HCT116 (cell line): ENCODE data around the gene MYL3. TPM values are rescaled to one million over a fixed set of nuclear protein-coding genes. Genes with fewer than 3 reads are reported as not detected.

ENCODE experiments used
- ATAC-seq: fragments of 200-7000 bp; cut with Tn5 transposase; 2 replicates; pipeline ENCODE4 v1.9.1; 2020; ENCODE audit warnings: mild to moderate bottlenecking, moderate library complexity
- BruUV-seq: library from RNA; stranded (reverse); fragments of 400-500 nt; replicated peaks from 2 replicates; lab custom pipeline; 2021; lab: Mats Ljungman, UMichigan
- CTCF ChIA-PET: fragments of 300-600 bp; sonication (Branson Sonifier 250); formaldehyde crosslinking; loops from one replicate; lab custom pipeline; 2021; ENCODE audit warnings: antibody characterized with exemption; lab: Charles Lee
- POLR2A ChIA-PET: fragments of 300-600, 350-600 bp; sonication (Branson Sonifier 250); formaldehyde crosslinking; loops from one replicate; lab custom pipeline; 2021; ENCODE audit warnings: antibody characterized with exemption; lab: Charles Lee
- RAD21 ChIA-PET, 2 experiments: fragments of 300-600 bp; sonication (Branson Sonifier 250); formaldehyde crosslinking; loops; one replicate each; lab custom pipeline; 2023; ENCODE audit warnings: low total read pairs in 2 of 2; ENCODE audit not compliant: uncharacterized antibody in 2 of 2, unreplicated experiment in 2 of 2, low non-redundant PET in 1 of 2; lab: Charles Lee
- DNase-seq: peaks from one replicate; pipeline ENCODE4 v3.0.0-alpha.2; 2010; ENCODE audit warnings: low read depth, low spot score
- H2AFZ ChIP-seq: fragments of 200-600 bp; shearing (Covaris generic), sonication (generic); 2 replicates; pipeline ENCODE4 v1.6.1; 2017; ENCODE audit warnings: low read depth, mixed run types, mixed read lengths, antibody characterized with exemption, low read length; ENCODE audit not compliant: poor library complexity, severe bottlenecking
- H3K27ac ChIP-seq: 2 replicates; pipeline ENCODE4 v1.5.1; 2012; ENCODE audit warnings: low read depth, low read length
- H3K27me3 ChIP-seq: fragments of 200-600 bp; sonication (generic); 2 replicates; pipeline ENCODE4 v1.6.1; 2016; ENCODE audit warnings: mixed run types, low read length, mixed read lengths; ENCODE audit not compliant: insufficient read depth
- H3K36me3 ChIP-seq, 2 experiments: fragments of 200-500 bp in 1 of 2; fragments of 200-600 bp in 1 of 2; sonication (Bioruptor generic) in 1 of 2; sonication (generic) in 1 of 2; 2 replicates each; pipeline versions ENCODE4 v1.5.1 to v1.6.1; 2014 to 2016; ENCODE audit warnings: low read length in 2 of 2, inconsistent platforms in 1 of 2, mixed read lengths in 1 of 2, mixed run types in 1 of 2; ENCODE audit not compliant: insufficient read depth in 2 of 2, control insufficient read depth in 1 of 2
- H3K4me1 ChIP-seq, 2 experiments: fragments of 200-600 bp in 1 of 2; sonication (generic) in 1 of 2; 2 replicates each; pipeline versions ENCODE4 v1.5.1 to v1.6.1; 2012 to 2017; ENCODE audit warnings: low read length in 2 of 2, inconsistent platforms in 1 of 2, mild to moderate bottlenecking in 1 of 2, mixed read lengths in 1 of 2, mixed run types in 1 of 2, moderate library complexity in 1 of 2; ENCODE audit not compliant: insufficient read depth in 2 of 2, control insufficient read depth in 1 of 2
- H3K4me2 ChIP-seq: fragments of 200-600 bp; sonication (generic); 2 replicates; pipeline ENCODE4 v1.6.1; 2017; ENCODE audit warnings: mixed run types, low read length, mixed read lengths
- H3K4me3 ChIP-seq, 2 experiments: fragments of 200-600 bp in 1 of 2; sonication (generic) in 1 of 2; replicated peaks in 1 of 2; 2 replicates each; pipeline ENCODE4 v1.5.1; 2011 to 2016; ENCODE audit warnings: low read length in 2 of 2, control low read depth in 1 of 2, low read depth in 1 of 2, mild to moderate bottlenecking in 1 of 2, mixed read lengths in 1 of 2, mixed run types in 1 of 2
- H3K79me2 ChIP-seq: fragments of 200-600 bp; sonication (generic); 2 replicates; pipeline ENCODE4 v1.6.1; 2017; ENCODE audit warnings: mild to moderate bottlenecking, mixed run types, low read length, moderate library complexity, mixed read lengths; ENCODE audit not compliant: insufficient read depth
- H3K9ac ChIP-seq: fragments of 200-600 bp; sonication (generic); 2 replicates; pipeline ENCODE4 v1.6.1; 2016; ENCODE audit warnings: low read length, mixed read lengths
- H3K9me2 ChIP-seq: fragments of 200-600 bp; sonication (generic), shearing (Covaris generic); 2 replicates; pipeline ENCODE4 v1.6.1; 2017; ENCODE audit warnings: mixed run types, mild to moderate bottlenecking, moderate library complexity; ENCODE audit not compliant: insufficient read depth
- H3K9me3 ChIP-seq, 2 experiments: fragments of 200-500 bp in 1 of 2; fragments of 200-600 bp in 1 of 2; sonication (Bioruptor generic) in 1 of 2; sonication (generic) in 1 of 2; 2 replicates each; pipeline ENCODE4 v1.6.1; 2014 to 2017; ENCODE audit warnings: low read length in 2 of 2, mixed read lengths in 2 of 2, inconsistent platforms in 1 of 2, low read depth in 1 of 2, mild to moderate bottlenecking in 1 of 2, mixed run types in 1 of 2, moderate library complexity in 1 of 2; ENCODE audit not compliant: control insufficient read depth in 1 of 2, insufficient read depth in 1 of 2
- H4K20me1 ChIP-seq: fragments of 200-600 bp; sonication (generic), shearing (Covaris generic); 2 replicates; pipeline ENCODE4 v1.6.1; 2017; ENCODE audit warnings: mixed run types, mild to moderate bottlenecking, moderate library complexity; ENCODE audit not compliant: insufficient read depth
- ATF3 ChIP-seq: IDR thresholded peaks from 2 replicates; pipeline ENCODE4 v1.6.1; 2012
- CBX3 ChIP-seq: IDR thresholded peaks from 2 replicates; pipeline ENCODE4 v1.6.1; 2012; ENCODE audit warnings: low read depth
- CTCF ChIP-seq, 3 experiments: fragments of 200-600 bp in 1 of 3; sonication (generic) in 1 of 3; IDR thresholded peaks in 2 of 3; conservative IDR thresholded peaks in 1 of 3; 2 replicates each; pipeline ENCODE4 v1.5.1; 2012 to 2017; ENCODE audit warnings: low read depth in 2 of 3, low read length in 2 of 3, antibody characterized with exemption in 1 of 3, borderline replicate concordance in 1 of 3, control low read depth in 1 of 3, mild to moderate bottlenecking in 1 of 3, mixed read lengths in 1 of 3, mixed run types in 1 of 3, moderate library complexity in 1 of 3; ENCODE audit not compliant: insufficient read depth in 1 of 3
- EGR1 ChIP-seq: IDR thresholded peaks from 2 replicates; pipeline ENCODE4 v1.6.1; 2012; ENCODE audit warnings: low read depth
- ELF1 ChIP-seq: IDR thresholded peaks from 2 replicates; pipeline ENCODE4 v1.6.1; 2012; ENCODE audit warnings: low read depth, borderline replicate concordance
- EZH2 ChIP-seq: fragments of 200-600 bp; sonication (generic); IDR thresholded peaks from 2 replicates; pipeline ENCODE4 v1.6.1; 2017; ENCODE audit warnings: antibody characterized with exemption, mixed run types
- EZH2phosphoT487 ChIP-seq: fragments of 200-600 bp; IDR thresholded peaks from 2 replicates; pipeline ENCODE4 v1.6.1; 2018; ENCODE audit warnings: antibody characterized with exemption, borderline replicate concordance
- JUND ChIP-seq: IDR thresholded peaks from 2 replicates; pipeline ENCODE4 v1.6.1; 2012
- MAX ChIP-seq: IDR thresholded peaks from 2 replicates; pipeline ENCODE4 v1.6.1; 2012
- POLR2A ChIP-seq: IDR thresholded peaks from 2 replicates; pipeline ENCODE4 v1.7.0; 2011; ENCODE audit warnings: borderline replicate concordance; ENCODE audit not compliant: insufficient read depth, insufficient read length; ENCODE audit errors: extremely low read depth
- POLR2AphosphoS5 ChIP-seq: IDR thresholded peaks from 2 replicates; pipeline ENCODE4 v1.6.1; 2011; ENCODE audit warnings: mild to moderate bottlenecking, low read depth, low read length, moderate library complexity
- REST ChIP-seq: IDR thresholded peaks from 2 replicates; pipeline ENCODE4 v1.6.1; 2012; ENCODE audit warnings: low read depth
- SIN3A ChIP-seq: IDR thresholded peaks from 2 replicates; pipeline ENCODE4 v1.6.1; 2012; ENCODE audit warnings: low read depth
- SP1 ChIP-seq: IDR thresholded peaks from 2 replicates; pipeline ENCODE4 v1.6.1; 2012; ENCODE audit warnings: low read depth
- SRF ChIP-seq: IDR thresholded peaks from 2 replicates; pipeline ENCODE4 v1.6.1; 2012; ENCODE audit warnings: low read depth
- TCF7L2 ChIP-seq: IDR thresholded peaks from 2 replicates; pipeline ENCODE4 v1.7.0; 2011; ENCODE audit warnings: borderline replicate concordance, inconsistent platforms; ENCODE audit not compliant: insufficient read depth, insufficient read length; ENCODE audit errors: extremely low read depth
- YY1 ChIP-seq: IDR thresholded peaks from 2 replicates; pipeline ENCODE4 v1.6.1; 2011; ENCODE audit warnings: low read length, low read depth, moderate library complexity, mild to moderate bottlenecking; ENCODE audit not compliant: insufficient replicate concordance; ENCODE audit errors: extremely low read depth
- ZBTB33 ChIP-seq: IDR thresholded peaks from 2 replicates; pipeline ENCODE4 v1.6.1; 2011; ENCODE audit warnings: mild to moderate bottlenecking, low read length, moderate library complexity; ENCODE audit not compliant: insufficient replicate concordance; ENCODE audit errors: extremely low read depth
- ZFX ChIP-seq: fragments of 450-650 bp; IDR thresholded peaks from 2 replicates; pipeline ENCODE4 v1.6.1; 2017
- ZNF274 ChIP-seq: fragments of 200-500 bp; sonication (Bioruptor generic); IDR thresholded peaks from 2 replicates; pipeline ENCODE4 v1.6.1; 2014; ENCODE audit warnings: mild to moderate bottlenecking, low read depth, low read length, inconsistent platforms
- intact Hi-C: fragments of 100-400 bp; cut with micrococcal nuclease; formaldehyde crosslinking; loops from 2 replicates; pipeline ENCODE4 v1.10.0; 2022
- total RNA-seq: library from RNA; stranded (reverse); gene quantifications from one replicate; pipeline ENCODE4 v1.2.1, GENCODE V29; 2021; ENCODE audit not compliant: unreplicated experiment

Gene MYL3
- total RNA-seq, 1 experiment from 2014 or later, result not detected

GRCh38 chr3:46881596-46882376, 18.5 kb upstream of the MYL3 start:
- Histone ChIP-seq H3K4me1 (peaks cover 9 to 13% of the 10 kb centered on the region in 2 experiments), H3K4me3 (no peak overlapping the region), H3K27me3 (no peaks in the 10 kb centered on the region), H3K9me2 (no peaks in the 10 kb centered on the region), H3K9me3 (no peaks in the 10 kb centered on the region), H3K36me3 (no peaks in the 10 kb centered on the region), H2AFZ (no peak overlapping the region), H3K9ac (no peak overlapping the region), H3K79me2 (no peaks in the 10 kb centered on the region), H3K27ac (no peak overlapping the region), H4K20me1 (no peaks in the 10 kb centered on the region), H3K4me2 (no peak overlapping the region)
- POLR2A ChIA-PET, result no interaction called here
- ATAC-seq, result no peak
- no TSS peak for BruUV-seq
- no peak for TF ChIP-seq ATF3
- no peak for TF ChIP-seq ZFX
- TF ChIP-seq CTCF (IDR thresholded peaks at IDR 0.05 in 2 of 3, conservative IDR thresholded peaks at IDR 0.05 in 1 of 3; ENCODE audit: borderline replicate concordance in 1 of 3, insufficient read depth in 1 of 3, low read depth in 2 of 3, low read length in 2 of 3), result no peak
- TF ChIP-seq ZBTB33, result no peak
- no peak for TF ChIP-seq EZH2
- TF ChIP-seq TCF7L2, result no peak
- TF ChIP-seq JUND, result no peak
- no peak for TF ChIP-seq ELF1
- no peak for TF ChIP-seq SIN3A
- TF ChIP-seq EZH2phosphoT487, result no peak
- TF ChIP-seq SRF, result no peak
- TF ChIP-seq ZNF274, result no peak
- no peak for TF ChIP-seq CBX3
- TF ChIP-seq EGR1, result no peak
- TF ChIP-seq YY1, result no peak
- no peak for TF ChIP-seq MAX
- TF ChIP-seq POLR2AphosphoS5, result no peak
- no peak for TF ChIP-seq POLR2A
- TF ChIP-seq SP1, result no peak
- TF ChIP-seq REST, result no peak
- CTCF ChIA-PET, result no interaction called here
- intact Hi-C loops, result no loop called here
- RAD21 ChIA-PET, result no interaction called here
- no peak for DNase-seq
